Measurements from ENCODE around the gene ADPGK.
A peak's percentile ranks its signal among the peaks of the same experiment; 100 is the strongest.

The ADPGK gene

DNA sequence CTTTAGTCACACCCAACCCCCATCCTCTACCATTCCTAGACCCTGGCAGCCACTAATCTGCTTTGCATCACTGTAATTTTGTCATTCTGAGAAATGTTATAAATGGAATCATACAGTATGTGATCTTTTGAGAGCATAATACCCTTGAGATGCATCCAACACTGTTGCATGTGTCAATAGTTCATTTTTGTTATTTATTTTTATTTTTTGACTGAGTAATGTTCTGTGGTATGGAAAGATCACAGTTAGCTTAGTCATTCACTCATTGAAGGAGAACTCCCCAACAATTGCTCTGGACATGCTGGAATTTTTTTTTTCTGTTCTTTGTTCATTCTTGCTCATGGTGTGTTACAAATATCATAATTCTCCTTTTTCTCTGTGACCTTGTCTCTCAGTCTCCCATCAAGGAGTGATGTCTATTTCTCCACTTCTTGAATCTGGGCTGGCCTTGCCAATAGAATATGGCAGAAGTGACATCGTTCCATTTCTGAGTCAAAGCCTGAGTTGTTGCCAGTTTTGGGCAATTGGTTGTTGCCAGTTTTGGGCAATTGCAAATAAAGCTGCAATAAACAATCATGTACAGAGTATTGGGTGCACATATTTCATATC, 6.8 kb upstream of the ADPGK start:
- no peak for DNase-seq (ENCODE audit: low spot score)

DNA sequence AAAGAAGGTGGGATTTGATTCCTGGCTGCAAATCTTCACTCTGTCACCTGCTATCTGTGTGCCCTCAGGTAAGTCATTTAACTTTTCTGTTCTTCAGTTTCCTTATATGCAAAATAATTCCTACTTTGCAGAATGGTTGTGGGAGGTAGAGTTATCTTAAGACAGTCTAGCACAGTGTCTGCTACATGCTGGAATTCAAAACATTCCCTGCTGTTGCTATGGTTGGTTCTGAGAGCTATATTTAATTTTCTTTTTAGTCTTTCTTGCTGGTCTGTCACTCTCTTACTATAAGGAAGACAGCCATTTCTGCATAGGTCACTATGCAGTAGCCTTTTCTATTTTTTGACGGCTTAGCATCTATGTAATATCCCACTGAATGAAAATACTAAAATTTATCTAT, 4.0 kb upstream of the ADPGK start:
- no peak for DNase-seq (ENCODE audit: low spot score)

DNA sequence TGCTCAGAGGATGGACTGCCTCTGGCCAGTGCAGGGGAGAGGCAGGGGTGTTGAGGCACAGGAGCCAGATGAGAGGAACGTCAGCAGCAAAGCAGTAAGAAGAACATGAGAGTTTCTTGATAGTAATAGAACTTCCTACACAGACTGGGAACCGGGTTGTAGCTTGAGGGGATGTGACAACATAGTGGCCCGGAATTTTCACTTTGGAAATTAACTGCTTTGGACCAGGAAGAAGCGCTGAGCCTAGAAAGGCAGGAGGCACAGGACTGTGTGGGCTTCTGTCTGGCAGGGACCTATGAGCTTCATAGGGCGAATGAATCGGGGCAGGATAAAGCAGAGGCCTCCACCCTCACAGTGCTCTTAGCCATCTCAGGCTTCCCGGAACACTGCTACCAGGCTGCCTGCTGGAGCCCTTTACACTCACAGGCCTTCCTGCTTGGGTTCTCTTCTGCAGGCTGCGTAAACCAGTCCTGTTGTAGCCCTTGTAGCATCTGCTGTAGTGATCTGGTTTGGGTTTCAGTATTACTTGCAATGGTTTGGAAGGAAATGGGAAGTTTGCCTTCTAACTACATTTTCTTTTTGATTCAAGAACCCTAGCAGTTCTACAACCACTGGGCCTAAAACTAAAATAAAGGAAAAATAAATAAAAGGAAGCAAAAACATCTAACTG, 3.3 kb upstream of the ADPGK start:
- DNase-seq (ENCODE audit: low spot score) = peak; percentile 20

DNA sequence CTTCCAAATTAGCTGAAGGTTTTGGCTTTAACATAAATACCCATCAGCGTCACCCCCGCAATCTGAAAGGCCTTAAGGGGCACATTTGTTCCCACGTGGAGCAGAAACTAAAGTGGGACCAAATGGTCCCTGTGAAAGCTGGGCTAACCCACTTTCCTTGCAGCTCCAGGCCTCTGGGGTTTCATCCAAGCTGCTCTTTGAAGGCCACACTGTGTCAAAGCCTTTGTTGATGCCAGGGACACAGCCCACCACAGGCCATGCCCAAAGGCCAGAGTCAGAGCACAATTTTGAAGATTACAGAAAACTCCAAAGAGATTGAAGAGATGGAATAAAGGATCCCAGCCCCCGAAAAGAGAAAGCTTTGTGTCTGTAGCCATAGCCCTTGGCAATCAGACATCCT, 2.7 kb upstream of the ADPGK start:
- peak; percentile 18 for DNase-seq (ENCODE audit: low spot score)

DNA sequence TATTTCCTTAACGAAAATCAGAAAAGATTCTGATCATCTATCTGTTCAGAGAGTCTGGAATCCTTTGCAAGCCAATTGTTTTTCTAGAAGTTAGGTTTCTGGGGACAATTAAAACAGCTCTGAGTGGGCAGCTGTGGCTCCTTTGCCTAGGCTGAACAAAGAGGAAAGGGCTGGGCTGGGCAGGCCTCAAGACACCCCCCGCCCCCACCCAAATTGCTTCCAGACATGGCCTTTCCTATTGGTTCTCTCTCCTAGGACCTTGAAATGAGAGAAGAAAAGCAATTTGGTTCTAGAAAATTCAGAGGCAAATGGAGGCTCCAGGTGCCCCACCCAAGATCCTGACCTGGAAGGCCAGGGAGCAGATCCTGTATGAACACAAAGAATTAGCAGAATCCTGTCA, 2.3 kb upstream of the ADPGK start:
- DNase-seq (ENCODE audit: low spot score) = no peak

DNA sequence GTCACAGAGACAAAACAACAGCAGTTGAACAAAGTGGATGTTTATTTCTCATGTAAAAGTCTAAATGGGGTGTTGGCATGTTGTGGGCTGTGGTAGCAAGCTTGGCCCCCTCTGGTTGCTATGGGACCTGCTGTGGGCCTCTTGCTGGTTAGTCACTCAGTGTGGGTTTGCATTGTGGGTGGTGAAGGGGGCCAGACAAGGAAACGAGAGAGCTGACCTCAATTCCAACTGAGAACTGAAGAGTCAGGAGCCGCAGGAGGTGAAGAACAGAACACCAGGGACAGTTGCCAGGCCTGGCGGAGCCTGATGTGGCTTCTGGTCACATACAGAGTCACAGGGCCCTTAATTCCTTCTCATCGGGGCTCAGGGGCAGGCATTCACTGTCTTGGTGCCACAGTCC, 1.9 kb upstream of the ADPGK start:
- peak; percentile 43 for DNase-seq (ENCODE audit: low spot score)

DNA sequence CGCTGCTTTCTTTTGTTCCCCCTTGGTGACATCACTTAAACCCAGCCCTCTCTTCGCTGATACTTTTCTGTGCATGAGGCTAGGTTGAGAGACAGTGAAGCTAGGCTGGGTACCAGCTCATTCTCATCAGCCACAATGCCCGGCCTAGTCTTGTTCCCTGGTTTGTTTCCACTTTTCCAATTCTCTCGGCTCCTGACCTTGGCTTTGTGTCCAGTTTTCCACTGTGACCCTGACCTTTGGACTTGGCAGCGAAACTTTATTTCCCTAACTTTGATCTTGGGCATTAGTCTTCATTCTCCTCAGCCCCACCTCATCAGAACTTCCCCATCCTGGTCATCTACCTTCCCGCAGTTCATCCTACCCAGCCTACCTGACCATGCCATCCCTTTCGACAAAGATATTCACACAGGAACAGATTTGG, 908 bp upstream of the ADPGK start:
- no peak for DNase-seq (ENCODE audit: low spot score)

DNA sequence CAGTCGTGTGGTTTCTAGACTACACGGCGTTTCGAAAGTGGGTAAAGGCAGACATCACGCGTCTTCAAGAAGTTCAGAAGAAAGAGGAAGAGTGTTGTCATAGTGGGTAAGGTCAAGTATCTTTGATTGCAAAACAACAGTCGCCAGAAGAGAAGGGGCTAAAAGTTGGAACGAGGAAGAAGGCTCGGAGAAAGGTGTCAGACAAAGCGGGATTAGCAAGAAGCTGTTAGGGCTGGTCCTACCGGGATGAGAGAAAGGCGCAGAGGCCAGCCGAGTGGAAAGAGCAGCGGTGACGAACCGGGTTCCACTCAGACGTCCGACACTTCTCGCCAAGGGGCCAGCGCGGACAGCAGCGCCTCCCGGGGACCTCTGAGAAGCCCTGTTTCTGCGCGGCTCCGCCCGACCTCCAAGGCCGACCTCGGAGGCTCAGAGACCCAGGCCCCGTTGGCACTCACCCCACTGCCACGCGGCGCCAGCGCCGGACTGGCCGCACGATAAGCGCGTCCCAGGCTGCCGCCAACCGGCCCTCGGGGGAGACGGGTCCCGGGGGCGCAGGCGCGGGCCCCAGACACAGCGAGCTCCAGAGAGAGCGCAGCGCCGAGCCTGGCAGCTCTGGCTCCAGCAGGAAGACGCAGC, 436 bp downstream of the ADPGK start:
- peak; percentile 52 for DNase-seq (ENCODE audit: low spot score)

DNA sequence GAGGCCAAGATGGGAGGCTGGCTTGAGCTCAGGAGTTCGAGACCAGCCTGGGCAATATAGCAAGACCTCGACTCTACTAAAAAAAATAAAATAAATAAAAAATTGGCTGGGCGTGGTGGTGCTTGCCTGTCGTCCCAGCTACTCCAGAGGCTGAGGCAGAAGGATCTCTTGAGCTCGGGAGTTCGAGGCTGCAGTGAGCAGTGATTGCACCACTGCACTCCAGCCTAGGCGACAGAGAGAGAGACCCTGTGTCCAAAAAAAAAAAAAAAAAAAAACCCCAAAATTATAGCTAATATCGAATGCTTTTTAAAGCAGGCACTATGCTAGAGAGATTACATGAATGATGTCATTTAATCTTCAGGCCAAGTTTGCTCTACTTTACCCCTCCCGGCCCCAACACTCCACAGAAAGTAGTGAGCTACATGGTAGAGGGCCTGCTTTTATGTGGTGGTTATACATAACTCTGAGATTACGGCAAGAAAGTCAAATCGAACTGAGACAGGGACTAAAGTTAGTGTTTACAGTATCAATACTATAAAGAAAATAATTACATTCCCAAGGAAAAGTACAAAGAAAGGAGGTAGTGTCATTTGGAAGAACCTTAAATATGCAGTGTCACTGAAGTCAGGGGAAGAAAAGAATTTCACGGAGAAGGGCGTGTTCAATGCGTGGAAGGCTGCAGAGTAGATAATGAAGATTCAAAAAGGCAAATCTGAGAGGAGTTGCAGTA, 1.1 kb downstream of the ADPGK start:
- no peak for DNase-seq (ENCODE audit: low spot score)

DNA sequence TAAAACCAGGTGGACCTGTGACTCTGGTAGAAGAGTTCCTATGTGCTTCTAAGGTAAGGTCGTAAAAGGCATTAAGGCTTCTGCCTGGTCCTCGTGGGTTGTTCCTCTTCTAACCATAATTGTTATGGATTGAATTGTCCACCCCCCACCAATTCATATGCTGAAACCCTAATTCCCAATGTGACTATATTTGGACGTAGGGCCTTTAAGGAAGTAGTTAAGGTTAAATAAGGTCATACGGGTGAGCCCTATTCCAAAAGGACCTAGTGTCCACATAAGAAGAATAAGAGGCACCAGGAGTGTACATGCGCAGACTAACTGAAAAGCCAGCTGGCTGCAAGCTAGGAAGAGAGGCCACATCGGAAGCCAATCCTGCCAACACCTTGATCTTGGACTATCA, 1.9 kb downstream of the ADPGK start:
- no peak for DNase-seq (ENCODE audit: low spot score)

DNA sequence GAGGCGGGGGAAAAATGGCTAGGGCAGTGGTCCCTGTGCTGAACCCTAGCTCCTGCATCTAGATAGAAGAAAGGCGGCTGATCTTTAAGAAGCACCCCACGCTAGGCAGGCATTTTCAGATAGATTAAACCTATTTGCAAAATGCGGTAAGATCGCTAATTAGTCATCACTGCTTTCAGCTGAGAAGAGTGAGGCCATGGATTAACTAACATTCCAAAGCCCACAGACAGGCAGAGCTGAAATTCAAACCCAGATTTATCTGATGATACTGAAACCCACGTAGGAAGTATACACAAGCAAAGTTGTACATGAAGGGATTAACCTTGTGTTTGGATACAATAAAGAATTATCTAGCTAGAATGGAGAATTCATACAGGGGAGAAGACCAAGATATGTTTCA, 4.8 kb downstream of the ADPGK start:
- no peak for DNase-seq (ENCODE audit: low spot score)

DNA sequence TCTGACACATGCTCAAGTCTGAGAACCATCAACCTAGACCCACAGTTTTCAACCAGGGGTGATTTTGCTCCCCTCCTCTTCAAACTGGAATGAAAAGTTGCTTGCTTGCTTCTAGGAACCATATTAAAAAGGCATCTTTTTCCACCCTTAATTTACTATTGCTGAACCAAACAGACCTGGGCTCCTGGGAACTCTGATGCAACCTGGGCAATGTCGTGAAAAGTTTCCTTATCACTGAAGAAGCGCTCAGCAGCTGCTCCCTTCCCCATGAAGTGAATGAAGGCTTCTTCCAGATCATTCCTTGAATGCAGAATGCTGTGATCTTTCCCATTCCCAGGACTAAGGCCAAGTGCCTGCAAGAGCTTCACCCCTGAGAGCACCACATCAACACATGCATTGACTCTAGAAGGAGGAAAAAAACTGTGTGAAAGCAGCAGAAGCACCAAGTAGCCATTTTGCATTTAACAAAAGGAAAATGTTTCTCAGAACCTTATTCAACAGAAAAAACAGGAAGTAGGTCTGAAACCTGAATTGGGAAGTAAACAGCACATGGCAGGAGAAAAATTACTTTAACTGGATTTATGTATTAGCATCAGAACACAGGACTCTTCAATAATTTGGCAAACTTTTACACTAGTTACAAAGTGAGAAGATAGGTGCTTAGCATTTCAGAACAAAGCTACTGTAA, 8.7 kb downstream of the ADPGK start:
- no peak for DNase-seq (ENCODE audit: low spot score)

DNA sequence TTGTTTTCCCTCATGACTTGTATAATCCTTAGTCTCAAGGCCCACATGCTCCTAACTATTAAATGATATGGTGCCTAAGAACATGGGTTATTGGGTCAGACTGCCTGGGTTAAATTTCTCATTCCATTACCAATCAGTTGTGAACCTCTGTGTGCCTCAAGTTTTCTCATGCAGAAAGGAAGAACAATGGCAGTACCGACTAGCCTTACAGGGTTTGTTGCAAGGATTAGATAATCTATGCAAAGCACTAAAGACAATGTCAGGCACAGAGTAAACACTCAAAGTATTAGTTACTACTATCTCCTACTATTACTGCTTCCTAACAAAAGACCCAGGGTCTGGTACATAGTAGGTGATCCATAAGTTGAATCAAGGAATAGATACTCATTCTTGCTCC, 12.2 kb downstream of the ADPGK start:
- no peak for DNase-seq (ENCODE audit: low spot score)

DNA sequence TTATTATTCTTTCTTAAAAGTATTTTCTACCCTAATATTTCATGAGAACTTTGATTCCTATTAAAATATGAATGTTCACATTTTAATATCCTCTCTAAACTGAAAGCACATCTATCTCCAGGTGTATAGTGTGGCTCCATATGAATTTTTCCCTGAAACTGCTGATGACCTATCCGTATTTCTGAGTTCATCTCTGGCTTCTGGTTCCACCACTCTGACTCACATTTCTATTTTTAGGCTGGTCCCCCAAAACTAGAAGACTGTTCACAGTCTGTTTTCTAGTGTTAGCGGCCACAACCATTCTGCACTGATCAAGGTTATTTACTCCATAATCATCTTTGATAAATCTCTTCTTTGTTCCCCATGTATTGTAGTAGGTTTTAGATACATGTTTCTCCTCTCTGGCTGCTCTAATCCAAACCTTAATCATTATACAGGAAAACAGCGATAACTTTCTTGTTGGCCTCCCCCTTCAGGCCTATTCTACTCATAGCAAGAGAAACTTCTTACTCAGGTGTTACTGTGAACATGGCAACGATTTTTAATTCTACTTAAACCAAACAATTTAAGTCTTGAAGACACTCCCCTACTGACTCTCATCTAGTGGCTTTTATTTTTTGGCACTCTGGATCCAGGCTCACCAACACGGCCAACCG, 12.8 kb downstream of the ADPGK start:
- no peak for DNase-seq (ENCODE audit: low spot score)

DNA sequence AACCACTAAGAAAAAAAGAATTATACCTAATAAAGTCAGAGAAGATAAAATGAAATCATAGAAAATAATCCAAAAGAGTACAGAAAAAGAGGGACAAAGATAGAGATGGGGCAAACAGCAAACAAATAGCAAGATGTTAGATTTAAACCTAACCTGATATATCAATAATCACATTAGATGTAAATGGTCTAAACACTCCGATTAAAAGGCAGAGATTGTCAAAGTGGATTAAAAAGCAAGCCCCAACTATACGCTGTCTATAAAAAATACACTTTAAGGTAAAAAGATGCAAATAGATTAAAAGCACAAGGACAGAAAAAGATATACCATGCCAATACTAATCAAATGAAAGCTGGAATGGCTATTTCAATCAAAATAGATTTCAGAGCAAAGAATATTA, 16.8 kb downstream of the ADPGK start:
- DNase-seq (ENCODE audit: low spot score) = no peak

DNA sequence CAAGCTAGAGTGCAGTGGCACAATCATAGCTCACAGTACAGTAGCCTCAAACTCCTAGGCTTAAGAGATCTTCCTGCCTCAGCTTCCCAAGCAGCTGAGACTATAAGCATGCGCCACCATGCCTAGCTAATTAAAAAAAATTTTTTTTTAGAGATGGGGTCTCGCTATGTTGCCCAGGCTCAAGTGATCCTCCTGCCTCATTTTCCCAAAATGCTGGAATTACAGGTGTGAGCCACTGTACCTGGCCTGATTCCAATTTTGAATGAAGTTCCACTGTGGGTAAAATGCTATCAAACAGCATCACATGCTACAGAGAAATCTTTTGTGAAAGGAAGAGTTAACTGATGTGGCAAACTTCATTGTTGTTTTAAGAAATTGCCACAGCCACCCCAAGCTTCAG, 17.5 kb downstream of the ADPGK start:
- DNase-seq (ENCODE audit: low spot score) = no peak

DNA sequence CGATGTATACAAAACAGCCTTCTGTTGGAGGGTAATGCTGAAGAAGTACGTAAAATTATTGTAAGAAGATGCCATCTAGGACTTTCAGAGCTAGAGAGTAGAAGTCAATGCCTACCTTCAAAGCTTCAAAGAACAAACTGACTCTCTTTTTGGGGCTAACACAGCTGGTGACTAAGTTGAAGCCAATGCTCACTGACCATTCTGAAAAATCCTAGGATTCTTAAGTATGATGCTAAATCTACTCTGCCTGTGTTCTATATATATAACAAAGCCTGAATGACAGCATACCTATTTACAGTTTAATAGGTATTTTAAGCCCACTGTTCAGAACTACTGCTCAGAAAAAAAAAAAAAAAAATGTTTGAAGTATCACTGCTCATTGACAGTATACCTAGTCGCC, 18.9 kb downstream of the ADPGK start:
- no peak for DNase-seq (ENCODE audit: low spot score)

DNA sequence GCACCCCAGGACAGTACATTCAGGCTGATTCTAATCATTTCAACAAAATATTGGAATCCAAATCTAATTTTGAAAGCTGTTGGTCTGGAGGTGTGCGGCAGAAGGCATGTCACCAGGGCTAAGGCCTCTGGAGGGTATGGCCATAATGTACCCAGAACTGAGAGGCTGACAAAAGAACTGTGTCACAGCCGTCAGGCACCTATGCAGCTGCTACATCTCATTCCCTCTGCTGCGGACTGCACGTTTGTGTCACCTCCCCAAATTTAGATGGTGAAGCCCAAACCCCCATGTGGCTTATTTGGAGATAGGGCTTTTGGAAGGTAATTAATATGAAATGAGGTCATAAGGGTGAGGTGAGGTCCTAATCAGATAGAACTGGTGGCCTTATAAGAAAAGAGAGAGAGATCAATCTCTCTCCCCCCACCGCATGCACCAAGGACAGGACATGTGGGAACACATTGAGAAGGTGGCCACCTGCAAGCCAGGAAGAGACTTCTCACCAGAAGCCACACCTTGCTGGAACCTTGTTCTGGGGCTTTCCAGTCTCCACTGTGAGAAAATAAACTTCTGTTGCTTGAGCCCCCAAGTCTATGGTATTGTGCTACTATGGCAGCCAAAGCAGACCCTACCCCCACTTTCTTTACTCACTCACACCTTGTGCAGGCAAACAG, 22.8 kb downstream of the ADPGK start:
- DNase-seq (ENCODE audit: low spot score) = no peak

DNA sequence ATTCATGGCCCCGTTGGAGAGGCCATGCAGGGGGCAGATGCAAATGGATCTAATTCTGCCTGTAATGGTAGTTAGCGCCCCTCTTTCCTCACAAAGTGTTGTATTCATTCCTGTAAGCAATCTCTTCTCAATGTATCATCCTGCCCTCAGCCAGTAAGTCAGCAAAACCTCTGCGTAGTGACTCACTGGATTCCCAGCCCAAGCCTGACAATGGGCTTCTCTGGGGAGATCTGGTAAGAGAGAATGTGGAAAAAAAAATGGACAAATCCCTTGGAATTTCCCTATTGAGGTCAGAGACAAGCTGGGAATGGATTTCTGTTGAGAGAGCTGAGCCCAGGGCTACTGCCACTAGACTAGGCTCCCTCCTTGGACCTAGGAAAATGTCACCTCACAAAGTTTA, 25.4 kb downstream of the ADPGK start:
- no peak for DNase-seq (ENCODE audit: low spot score)

DNA sequence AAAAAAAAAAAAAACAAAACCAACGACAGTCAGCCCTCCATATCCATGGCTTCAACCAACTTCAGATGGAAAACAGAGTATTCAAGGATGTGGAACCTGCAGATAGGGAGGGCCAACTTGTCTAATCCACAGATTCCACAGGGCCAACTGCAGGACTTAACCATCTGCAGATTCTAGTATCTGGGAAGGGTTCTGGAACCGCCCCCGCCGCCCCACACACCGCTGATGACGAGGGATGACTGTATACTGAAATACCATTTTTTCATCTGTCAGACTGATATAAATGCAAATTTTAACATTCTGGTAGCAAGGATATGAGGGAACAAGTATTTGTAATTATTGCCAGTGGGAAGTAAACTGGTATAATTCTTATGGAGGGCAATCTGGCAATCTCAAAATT, 29.5 kb downstream of the ADPGK start:
- no peak for DNase-seq (ENCODE audit: low spot score)

DNA sequence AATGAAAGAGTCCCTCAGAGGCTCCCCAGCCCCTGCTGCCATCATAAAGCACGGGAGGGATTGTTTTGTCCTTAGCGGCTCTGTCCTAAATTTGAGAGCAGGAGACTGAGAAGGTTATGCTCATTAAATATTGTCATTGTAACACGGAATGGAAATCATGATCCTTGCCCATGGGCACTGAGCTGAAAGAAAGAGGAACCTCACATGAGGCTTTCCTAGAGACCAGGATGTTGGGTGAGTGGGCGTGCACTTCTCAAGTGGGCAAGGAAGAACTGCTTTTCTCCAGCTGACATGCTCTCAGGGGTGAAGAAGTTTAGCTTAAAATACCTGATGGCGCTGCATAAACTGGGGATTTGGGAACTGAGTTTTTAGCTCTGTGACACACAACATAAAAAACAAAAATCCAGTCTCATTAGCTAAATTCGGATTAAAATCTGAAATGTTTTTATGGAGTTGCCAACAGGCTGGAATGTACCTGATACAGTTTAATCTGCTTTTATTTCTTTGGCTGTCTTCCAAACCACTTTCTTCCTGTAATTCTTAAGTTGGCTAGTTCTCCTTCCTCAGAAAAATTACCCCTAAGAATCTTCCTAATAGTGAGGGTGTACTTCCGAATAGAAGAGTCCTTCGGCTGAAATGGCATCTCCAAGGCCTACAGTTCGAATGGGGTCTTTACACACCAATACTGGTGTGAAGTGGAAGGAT, 31.7 kb downstream of the ADPGK start:
- DNase-seq (ENCODE audit: low spot score) = peak; percentile 43

Data from globus pallidus (tissue), 1 donor.